Activated CD4-positive, alpha-beta T cell treated with anti-CD3 and anti-CD28 coated beads, Interleukin-2, amount 10 ng/mL, durations not matched to agents 7 days and 5 days (primary cell): ENCODE data around the gene ARID4B. TPM values are rescaled to one million over a fixed set of nuclear protein-coding genes. Genes with fewer than 3 reads are reported as not detected.
A peak's percentile ranks its signal among the peaks of the same experiment; 100 is the strongest.
"Not testable (repeated sequence)": the region's sequence is repeated elsewhere in the genome, so short reads cannot be mapped to it uniquely, and the experiment has no call there.

Experiments
- CTCF ChIA-PET: fragments of 350-600 bp; sonication (Branson Sonifier 250); formaldehyde crosslinking; loops from one replicate; lab custom pipeline; 2021; ENCODE audit warnings: antibody characterized with exemption; lab: Charles Lee
- POLR2A ChIA-PET: fragments of 350-600 bp; sonication (Branson Sonifier 250); formaldehyde crosslinking; loops from one replicate; lab custom pipeline; 2021; ENCODE audit warnings: antibody characterized with exemption; lab: Charles Lee
- DNase-seq: peaks from one replicate; pipeline ENCODE4 v3.0.0-alpha.2; 2020
- H3K27ac Mint-ChIP-seq: one replicate; pipeline ENCODE4 v1.8.0; 2021; ENCODE audit warnings: mild to moderate bottlenecking, moderate library complexity, mixed read lengths
- H3K27me3 Mint-ChIP-seq: one replicate; pipeline ENCODE4 v1.8.0; 2021; ENCODE audit warnings: mixed read lengths
- H3K36me3 Mint-ChIP-seq: one replicate; pipeline ENCODE4 v1.8.0; 2021; ENCODE audit warnings: low read depth, mixed read lengths
- H3K4me1 Mint-ChIP-seq: one replicate; pipeline ENCODE4 v1.8.0; 2021; ENCODE audit warnings: mixed read lengths
- H3K4me3 Mint-ChIP-seq: one replicate; pipeline ENCODE4 v1.8.0; 2021; ENCODE audit warnings: mild to moderate bottlenecking, moderate library complexity, mixed read lengths
- H3K9me3 Mint-ChIP-seq: one replicate; pipeline ENCODE4 v1.8.0; 2021; ENCODE audit warnings: mixed read lengths
- total RNA-seq, 2 experiments: library from RNA; stranded (reverse); gene quantifications; one replicate each; pipeline ENCODE4 v1.2.3, GENCODE V29; 2021

ARID4B gene
- total RNA-seq, 2 experiments from 2014 or later = 43.7 to 47.3 TPM

- Mint-ChIP-seq H3K4me1 (peaks cover 5% of the 10 kb centered on the region), H3K27me3 (no peaks in the 10 kb centered on the region), H3K27ac (no peak overlapping the region), H3K4me3 (no peak overlapping the region), H3K9me3 (no peaks in the 10 kb centered on the region), H3K36me3 (peaks cover 50% of the 10 kb centered on the region)
- ChIA-PET POLR2A (no interaction called here), CTCF (no interaction called here)
- DNase-seq = no peak
Measured at GRCh38 chr1:235190431-235190830, 137.5 kb downstream of the ARID4B start.

GRCh38 chr1:235187316-235187715 lies 140.7 kb downstream of the ARID4B start:
- Mint-ChIP-seq H3K27ac (no peak overlapping the region), H3K9me3 (no peaks in the 10 kb centered on the region), H3K4me3 (no peak overlapping the region), H3K27me3 (no peaks in the 10 kb centered on the region), H3K4me1 (peaks cover 12% of the 10 kb centered on the region), H3K36me3 (peaks cover 38% of the 10 kb centered on the region)
- CTCF ChIA-PET = no interaction called here
- POLR2A ChIA-PET = no interaction called here
- no peak for DNase-seq

GRCh38 chr1:235181561-235182245 lies 146.3 kb downstream of the ARID4B start:
- Mint-ChIP-seq H3K27ac (peak overlapping the region; percentile 9), H3K4me3 (no peak overlapping the region), H3K27me3 (no peaks in the 10 kb centered on the region), H3K4me1 (peaks cover 12% of the 10 kb centered on the region), H3K9me3 (no peaks in the 10 kb centered on the region), H3K36me3 (peaks cover 27% of the 10 kb centered on the region)
- ChIA-PET CTCF (no interaction called here), POLR2A (no interaction called here)
- no peak for DNase-seq

- H3K27me3 Mint-ChIP-seq = no peaks in the 10 kb centered on the region
- no peak overlapping the region for H3K4me3 Mint-ChIP-seq
Measured at GRCh38 chr1:235180916-235181460, 147.0 kb downstream of the ARID4B start.

GRCh38 chr1:235176486-235176885 lies 151.5 kb downstream of the ARID4B start:
- H3K27ac Mint-ChIP-seq = no peak overlapping the region
- POLR2A ChIA-PET = no interaction called here
- DNase-seq = no peak
- no peaks in the 10 kb centered on the region for H3K9me3 Mint-ChIP-seq
- peaks cover 44% of the 10 kb centered on the region for H3K36me3 Mint-ChIP-seq
- H3K27me3 Mint-ChIP-seq = no peaks in the 10 kb centered on the region
- H3K4me3 Mint-ChIP-seq = no peak overlapping the region
- CTCF ChIA-PET = no interaction called here
- no peaks in the 10 kb centered on the region for H3K4me1 Mint-ChIP-seq

More at GRCh38 chr1:235180916-235181460, 147.0 kb downstream of the ARID4B start:
- Mint-ChIP-seq H3K36me3 (peaks cover 30% of the 10 kb centered on the region), H3K27ac (no peak overlapping the region), H3K9me3 (no peaks in the 10 kb centered on the region), H3K4me1 (peaks cover 12% of the 10 kb centered on the region)
- DNase-seq = no peak
- CTCF ChIA-PET = no interaction called here
- POLR2A ChIA-PET = no interaction called here

GRCh38 chr1:235169986-235170385 lies 158.0 kb downstream of the ARID4B start:
- Mint-ChIP-seq H3K9me3 (no peaks in the 10 kb centered on the region), H3K27ac (no peak overlapping the region), H3K36me3 (peaks cover 29% of the 10 kb centered on the region), H3K4me1 (no peaks in the 10 kb centered on the region), H3K27me3 (no peaks in the 10 kb centered on the region), H3K4me3 (no peak overlapping the region)
- no peak for DNase-seq
- ChIA-PET POLR2A (no interaction called here), CTCF (no interaction called here)

GRCh38 chr1:235168375-235168774 lies 159.6 kb downstream of the ARID4B start:
- Mint-ChIP-seq H3K4me1 (no peaks in the 10 kb centered on the region), H3K27ac (no peak overlapping the region), H3K36me3 (peaks cover 23% of the 10 kb centered on the region), H3K4me3 (no peak overlapping the region), H3K27me3 (no peaks in the 10 kb centered on the region), H3K9me3 (peaks cover 1% of the 10 kb centered on the region)
- no peak for DNase-seq
- ChIA-PET POLR2A (interaction anchor here (0.5 kb wide), 1 partner anchor 20 kb away, joined by 5 read pairs; no protein-coding TSS in a partner anchor), CTCF (interaction anchor here (1.3 kb wide), 1 partner anchor 11 kb away, joined by 3 read pairs; no protein-coding TSS in a partner anchor)

GRCh38 chr1:235161685-235162327 lies 166.2 kb downstream of the ARID4B start:
- Mint-ChIP-seq H3K27me3 (no peaks in the 10 kb centered on the region), H3K27ac (peak overlapping the region; percentile 96), H3K4me3 (peak overlapping the region; percentile 93), H3K9me3 (peaks cover 1% of the 10 kb centered on the region), H3K4me1 (peaks cover 26% of the 10 kb centered on the region), H3K36me3 (peaks cover 24% of the 10 kb centered on the region)
- CTCF ChIA-PET = interaction anchor here (0.9 to 1.0 kb wide), 2 partner anchors 245 to 343 kb away, joined by 3 read pairs; no protein-coding TSS in a partner anchor
- no peak for DNase-seq
- POLR2A ChIA-PET = interaction anchor here (0.6 kb wide), 2 partner anchors 71 to 84 kb away, joined by 3 to 4 read pairs; no protein-coding TSS in a partner anchor

- ChIA-PET POLR2A (interaction anchor here (0.6 kb wide), 1 partner anchor 85 kb away, joined by 3 read pairs; no protein-coding TSS in a partner anchor), CTCF (interaction anchor here (0.6 to 2.2 kb wide), 8 partner anchors 9 to 748 kb away, joined by 3 to 8 read pairs (median 3); no protein-coding TSS in a partner anchor)
- peaks cover 26% of the 10 kb centered on the region for H3K4me1 Mint-ChIP-seq
- peak within 1 kb of the TSS; percentile 93 for H3K4me3 Mint-ChIP-seq
- no peaks in the 10 kb centered on the region for H3K27me3 Mint-ChIP-seq
- peak; percentile 93 for DNase-seq
- peak within 1 kb of the TSS; percentile 96 for H3K27ac Mint-ChIP-seq
- H3K9me3 Mint-ChIP-seq = peaks cover 1% of the 10 kb centered on the region
- peaks cover 24% of the 10 kb centered on the region for H3K36me3 Mint-ChIP-seq
Measured at GRCh38 chr1:235160957-235161684, 166.9 kb downstream of the ARID4B start, which contains the start of gene RBM34. Gene RBM34, minus strand, starts transcription at chr1:235161250. Its CDS starts 24 bp downstream, at chr1:235161226.

GRCh38 chr1:235160383-235160956 lies 167.5 kb downstream of the ARID4B start:
- Mint-ChIP-seq H3K9me3 (peaks cover 1% of the 10 kb centered on the region), H3K4me3 (peak overlapping the region; percentile 93), H3K27me3 (no peaks in the 10 kb centered on the region), H3K36me3 (peaks cover 26% of the 10 kb centered on the region), H3K4me1 (peaks cover 26% of the 10 kb centered on the region), H3K27ac (peak overlapping the region; percentile 96)
- ChIA-PET POLR2A (no interaction called here), CTCF (interaction anchor here (0.6 to 2.2 kb wide), 10 partner anchors 8 to 747 kb away, joined by 3 to 8 read pairs (median 3); no protein-coding TSS in a partner anchor)
- DNase-seq = peak; percentile 55

GRCh38 chr1:235159930-235160329 lies 168.0 kb downstream of the ARID4B start:
- H3K27me3 Mint-ChIP-seq, DNase-seq, POLR2A ChIA-PET, H3K9me3 Mint-ChIP-seq: not testable (repeated sequence)
- Mint-ChIP-seq H3K4me3 (peak overlapping the region; percentile 93), H3K27ac (peak overlapping the region; percentile 84), H3K36me3 (peaks cover 26% of the 10 kb centered on the region), H3K4me1 (peaks cover 26% of the 10 kb centered on the region)
- CTCF ChIA-PET = interaction anchor here (0.6 to 2.2 kb wide), 3 partner anchors 14 to 267 kb away, joined by 3 to 8 read pairs (median 4); no protein-coding TSS in a partner anchor

GRCh38 chr1:235159284-235159683 lies 168.7 kb downstream of the ARID4B start:
- H3K4me1 Mint-ChIP-seq = peaks cover 31% of the 10 kb centered on the region
- H3K36me3 Mint-ChIP-seq = peaks cover 29% of the 10 kb centered on the region
- H3K4me3 Mint-ChIP-seq = peak overlapping the region; percentile 22
- POLR2A ChIA-PET = interaction anchor here (0.6 kb wide), 2 partner anchors 56 to 289 kb away, joined by 3 read pairs; no protein-coding TSS in a partner anchor
- CTCF ChIA-PET = interaction anchor here (0.7 to 2.2 kb wide), 3 partner anchors 13 to 38 kb away, joined by 3 to 8 read pairs (median 5); no protein-coding TSS in a partner anchor
- not testable (repeated sequence) for DNase-seq, H3K9me3 Mint-ChIP-seq, H3K27me3 Mint-ChIP-seq, H3K27ac Mint-ChIP-seq
